Left lung (tissue), 10 donors: Measurements from ENCODE around the gene AMBRA1. TPM values are rescaled to one million over a fixed set of nuclear protein-coding genes. Genes with fewer than 3 reads are reported as not detected.

ENCODE experiments used
- ATAC-seq: fragments of 200-7000 bp; cut with Tn5 transposase; one replicate; pipeline ENCODE4 v1.9.1; 2020; ENCODE audit warnings: moderate library complexity
- DNase-seq, 4 donors: peaks; one replicate each; pipeline ENCODE4 v3.0.0-alpha.2; 2013 to 2020
- H3K27ac ChIP-seq, 2 donors: fragments of 200-600 bp; sonication (generic) in 1 of 2; one replicate each; pipeline versions ENCODE4 v1.5.0 to v1.8.0; 2020 to 2021
- H3K27me3 ChIP-seq, 2 donors: fragments of 200-600 bp; sonication (generic) in 1 of 2; one replicate each; pipeline versions ENCODE4 v1.5.0 to v1.8.0; 2020 to 2021
- H3K36me3 ChIP-seq, 2 donors: fragments of 200-600 bp; sonication (generic) in 1 of 2; one replicate each; pipeline versions ENCODE4 v1.5.0 to v1.8.0; 2020 to 2021
- H3K4me1 ChIP-seq, 2 donors: fragments of 200-600 bp; one replicate each; pipeline ENCODE4 v1.8.0; 2021
- H3K4me3 ChIP-seq, 2 donors: fragments of 200-600 bp; sonication (generic) in 1 of 2; one replicate each; pipeline versions ENCODE4 v1.5.0 to v1.8.0; 2020 to 2021; ENCODE audit warnings: mild to moderate bottlenecking in 1 of 2
- H3K9me3 ChIP-seq, 2 donors: fragments of 200-600 bp; sonication (generic) in 1 of 2; one replicate each; pipeline versions ENCODE4 v1.5.0 to v1.8.0; 2020 to 2021
- intact Hi-C, 2 donors: fragments of 100-400 bp; cut with DNase I; formaldehyde crosslinking; loops; one replicate each; pipeline versions ENCODE4 v1.11.2 to v1.14.2; 2022
- polyA plus RNA-seq, 6 donors: library from polyadenylated mRNA; unstranded; fragments of 120-200 nt; gene quantifications; one replicate each; pipeline ENCODE4 v1.2.1, GENCODE V29; 2013; ENCODE audit not compliant: insufficient read length in 6 of 6
- total RNA-seq, 2 donors: library from RNA; stranded (reverse); fragmentation: NEBNext Ultra II Directional; extraction: Animal tissue kit (Norgen Biotek cat#: 25700); gene quantifications; one replicate each; pipeline ENCODE4 v1.2.1, GENCODE V29; 2021
- TF ChIP-seq, protein P1 (sequence below), 2 donors: fragments of 200-600 bp; sonication (generic) in 1 of 2; IDR thresholded peaks; one replicate each; pipeline versions ENCODE4 v1.5.0 to v1.8.0; 2021; ENCODE audit warnings: antibody characterized with exemption in 2 of 2
- donor health status: DM: no; HTN: yes; CAD: no.
- donor health status: DM: no; HTN: no; CAD: no.

AMBRA1 gene
- total and polyA plus RNA-seq, 8 donors, result 20.4 to 28.2 (median 23.7) TPM

DNA sequence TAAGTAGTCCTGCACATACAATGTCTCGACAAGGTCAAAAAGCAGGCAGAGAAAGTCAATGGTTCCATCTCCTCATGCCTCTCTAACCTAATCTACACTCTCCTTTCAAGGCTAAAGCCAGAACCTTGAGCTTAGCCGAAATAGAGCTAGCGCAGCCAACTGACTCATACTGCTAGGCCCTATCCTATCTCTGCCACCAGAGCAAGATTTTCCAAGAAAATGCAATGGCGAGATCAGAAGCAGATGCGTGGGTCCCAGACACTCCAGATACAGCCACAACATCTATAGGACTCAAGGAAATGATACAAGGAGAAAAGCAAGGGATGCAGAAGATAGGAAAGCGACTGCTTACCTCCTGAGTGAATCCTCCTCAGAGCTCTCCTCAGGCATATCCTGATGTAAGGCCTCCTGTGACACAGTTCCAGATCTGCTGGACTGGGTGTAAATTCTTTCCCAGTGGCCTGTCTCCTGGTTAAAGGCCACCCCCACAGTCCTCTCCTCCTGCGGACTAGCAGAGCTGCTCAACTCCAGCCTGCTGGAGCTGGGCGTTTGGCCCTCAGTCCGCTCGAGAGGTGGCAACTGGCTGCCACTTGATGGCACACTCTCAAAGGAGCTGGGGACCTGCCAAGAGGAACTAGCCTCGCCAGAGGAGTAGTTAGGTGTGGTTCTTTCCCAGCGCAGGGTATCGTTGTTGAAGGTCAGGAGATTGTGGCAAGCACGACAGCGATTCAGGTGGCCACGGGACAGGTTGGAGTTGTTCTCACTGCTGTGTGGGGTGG, 52.0 kb downstream of the AMBRA1 start:
- Histone ChIP-seq H3K9me3 (no peaks in the 10 kb centered on the region), H3K27me3 (no peaks in the 10 kb centered on the region), H3K4me3 (no peak overlapping the region), H3K4me1 (peaks cover 0 to 18% of the 10 kb centered on the region in 2 donors), H3K36me3 (peaks cover 3 to 70% of the 10 kb centered on the region in 2 donors), H3K27ac (peak overlapping the region in 1 of 2 donors; percentile 16)
- ATAC-seq, result peak; percentile 93
- DNase-seq, result peak in 2 of 4 donors; percentile 86 to 87
- TF ChIP-seq, protein P1, sequence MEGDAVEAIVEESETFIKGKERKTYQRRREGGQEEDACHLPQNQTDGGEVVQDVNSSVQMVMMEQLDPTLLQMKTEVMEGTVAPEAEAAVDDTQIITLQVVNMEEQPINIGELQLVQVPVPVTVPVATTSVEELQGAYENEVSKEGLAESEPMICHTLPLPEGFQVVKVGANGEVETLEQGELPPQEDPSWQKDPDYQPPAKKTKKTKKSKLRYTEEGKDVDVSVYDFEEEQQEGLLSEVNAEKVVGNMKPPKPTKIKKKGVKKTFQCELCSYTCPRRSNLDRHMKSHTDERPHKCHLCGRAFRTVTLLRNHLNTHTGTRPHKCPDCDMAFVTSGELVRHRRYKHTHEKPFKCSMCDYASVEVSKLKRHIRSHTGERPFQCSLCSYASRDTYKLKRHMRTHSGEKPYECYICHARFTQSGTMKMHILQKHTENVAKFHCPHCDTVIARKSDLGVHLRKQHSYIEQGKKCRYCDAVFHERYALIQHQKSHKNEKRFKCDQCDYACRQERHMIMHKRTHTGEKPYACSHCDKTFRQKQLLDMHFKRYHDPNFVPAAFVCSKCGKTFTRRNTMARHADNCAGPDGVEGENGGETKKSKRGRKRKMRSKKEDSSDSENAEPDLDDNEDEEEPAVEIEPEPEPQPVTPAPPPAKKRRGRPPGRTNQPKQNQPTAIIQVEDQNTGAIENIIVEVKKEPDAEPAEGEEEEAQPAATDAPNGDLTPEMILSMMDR (IDR thresholded peaks at IDR 0.05), result no peak
- intact Hi-C loops, result no loop called here

DNA sequence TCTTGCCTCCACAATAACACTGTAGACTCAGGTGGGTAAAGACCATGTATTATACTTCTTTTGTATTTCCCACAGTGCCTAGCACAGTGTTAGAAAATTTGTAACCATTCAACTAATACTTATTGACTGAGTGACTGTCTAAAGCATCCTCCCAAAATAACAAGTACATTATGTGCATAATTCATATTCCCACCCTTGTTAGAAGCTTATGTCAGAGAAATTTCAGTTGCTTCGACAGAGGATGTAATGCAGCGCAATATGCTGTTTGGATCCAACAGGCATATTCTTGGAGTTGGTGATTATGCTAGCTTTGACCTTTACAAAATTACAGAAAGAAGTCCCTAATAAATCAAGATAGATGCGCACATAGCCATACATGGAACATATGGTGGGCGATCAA, 53.0 kb downstream of the AMBRA1 start:
- TF ChIP-seq, protein P1 (IDR thresholded peaks at IDR 0.05), result no peak
- peaks cover 3 to 60% of the 10 kb centered on the region in 2 donors for H3K36me3 ChIP-seq
- H3K4me3 ChIP-seq, result no peak overlapping the region
- ATAC-seq (no peak), DNase-seq (no peak)
- H3K9me3 ChIP-seq, result no peaks in the 10 kb centered on the region
- no peak overlapping the region for H3K27ac ChIP-seq
- peaks cover 0 to 27% of the 10 kb centered on the region in 2 donors for H3K4me1 ChIP-seq
- intact Hi-C loops, result no loop called here
- no peaks in the 10 kb centered on the region for H3K27me3 ChIP-seq

DNA sequence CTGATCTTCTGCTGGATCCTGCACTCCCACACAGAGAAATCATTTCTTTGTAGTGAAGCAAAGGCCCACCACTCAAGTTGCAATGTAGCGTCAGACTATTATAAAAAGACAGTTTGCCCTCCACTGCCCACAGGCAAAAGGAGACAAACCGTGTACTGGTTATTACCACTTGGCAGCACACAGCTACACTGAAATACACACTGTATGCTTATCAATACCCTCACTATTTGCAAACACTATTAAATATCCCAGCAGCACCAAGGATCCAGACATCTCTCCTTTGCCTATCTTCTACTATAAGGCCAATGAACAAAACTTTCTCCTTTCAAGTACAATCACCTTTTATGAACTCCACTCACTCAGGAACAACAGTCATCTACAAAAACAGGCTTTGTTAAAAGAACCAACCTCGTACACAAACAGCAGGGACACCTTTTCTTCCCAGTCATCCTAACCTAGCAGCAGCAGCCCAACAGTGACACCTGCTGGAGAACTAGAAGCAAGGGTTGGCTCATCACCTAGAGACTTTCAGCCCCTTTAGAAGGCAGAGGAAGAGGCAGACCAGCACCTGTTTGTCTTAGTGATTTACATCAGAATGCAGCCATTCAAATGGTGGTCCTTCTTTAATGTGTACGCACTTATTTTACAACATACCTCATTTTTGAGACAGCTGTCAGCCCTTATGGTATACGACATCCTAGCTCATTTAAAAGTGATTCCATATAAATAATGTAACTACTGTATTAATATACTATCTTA, 56.1 kb downstream of the AMBRA1 start:
- H3K4me1 ChIP-seq, result peaks cover 0 to 40% of the 10 kb centered on the region in 2 donors
- TF ChIP-seq, protein P1 (IDR thresholded peaks at IDR 0.05), result peak; percentile 76
- no peak overlapping the region for H3K4me3 ChIP-seq
- DNase-seq (peak in 3 of 4 donors; percentile 42 to 72 (median 56)), ATAC-seq (peak; percentile 73)
- no peak overlapping the region for H3K27ac ChIP-seq
- no peaks in the 10 kb centered on the region for H3K9me3 ChIP-seq
- intact Hi-C loops, result loop anchor here in 1 of 2 donors (5.0 kb wide), 1 partner anchor 150 kb away; no protein-coding TSS in a partner anchor
- no peaks in the 10 kb centered on the region for H3K27me3 ChIP-seq
- peaks cover 1 to 30% of the 10 kb centered on the region in 2 donors for H3K36me3 ChIP-seq

DNA sequence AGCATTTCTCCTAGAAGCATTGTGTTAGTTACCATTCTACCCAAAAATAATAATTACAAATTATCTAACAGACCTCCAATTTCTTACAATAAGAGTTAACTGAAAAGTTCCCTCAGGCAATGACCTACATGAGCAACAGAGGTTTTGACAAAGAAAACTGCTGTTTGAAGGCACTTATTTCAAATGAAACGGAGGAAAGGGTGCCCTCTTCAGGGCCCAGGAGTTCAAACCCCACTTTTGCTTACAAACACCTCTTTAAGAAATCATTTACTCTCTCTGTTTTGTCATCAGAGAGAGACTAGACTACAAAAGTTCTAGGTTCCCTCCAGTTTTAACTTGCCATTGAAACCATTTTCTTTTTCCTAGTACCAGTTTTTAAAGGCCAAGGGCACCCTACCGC, 56.7 kb downstream of the AMBRA1 start:
- Histone ChIP-seq H3K27me3 (no peaks in the 10 kb centered on the region), H3K4me3 (no peak overlapping the region), H3K27ac (no peak overlapping the region), H3K9me3 (no peaks in the 10 kb centered on the region), H3K4me1 (peaks cover 0 to 39% of the 10 kb centered on the region in 2 donors), H3K36me3 (peaks cover 0 to 24% of the 10 kb centered on the region in 2 donors)
- ATAC-seq (no peak), DNase-seq (no peak)
- TF ChIP-seq, protein P1 (IDR thresholded peaks at IDR 0.05), result no peak
- intact Hi-C loops, result loop anchor here in 1 of 2 donors (5.0 kb wide), 1 partner anchor 150 kb away; no protein-coding TSS in a partner anchor

DNA sequence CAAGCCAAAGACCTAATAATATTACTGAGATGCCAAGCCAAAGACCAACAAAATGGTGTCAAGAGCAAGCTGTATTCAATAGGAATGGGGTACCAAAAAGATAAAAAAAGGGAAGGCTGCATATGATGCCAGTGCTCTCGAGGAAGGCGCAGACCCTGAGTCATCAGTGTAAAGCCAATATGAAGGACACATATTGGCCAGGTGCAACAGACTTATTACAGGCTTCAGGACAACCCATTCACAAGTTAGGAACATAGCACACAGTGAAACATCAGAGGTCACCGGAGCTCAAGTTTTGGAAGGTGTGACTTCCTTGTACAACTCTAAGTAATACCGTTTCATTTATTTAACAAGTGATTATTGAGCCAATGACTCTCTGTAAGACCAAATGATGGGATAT, 58.1 kb downstream of the AMBRA1 start:
- H3K4me3 ChIP-seq, result no peak overlapping the region
- no peak for ATAC-seq
- DNase-seq, result no peak
- H3K27me3 ChIP-seq, result no peaks in the 10 kb centered on the region
- no peaks in the 10 kb centered on the region for H3K9me3 ChIP-seq
- TF ChIP-seq, protein P1 (IDR thresholded peaks at IDR 0.05), result no peak
- no peak overlapping the region for H3K27ac ChIP-seq
- intact Hi-C loops, result loop anchor here in 1 of 2 donors (5.0 kb wide), 1 partner anchor 148 kb away; no protein-coding TSS in a partner anchor
- peaks cover 0 to 10% of the 10 kb centered on the region in 2 donors for H3K36me3 ChIP-seq
- peaks cover 0 to 31% of the 10 kb centered on the region in 2 donors for H3K4me1 ChIP-seq
